DOHH2 (cell line): ENCODE data around the gene RIMBP2.

Experiments used
- H3F3A ChIP-seq: fragments of 200-600 bp; sonication (generic), shearing (Covaris generic); 2 replicates; pipeline ENCODE4 v1.6.0; 2016; ENCODE audit warnings: antibody characterized with exemption, mild to moderate bottlenecking; ENCODE audit not compliant: control insufficient read depth, insufficient read depth
- H3K27ac ChIP-seq: fragments of 200-600 bp; sonication (generic); 2 replicates; pipeline ENCODE4 v1.5.1; 2014; ENCODE audit warnings: low read depth, mild to moderate bottlenecking, low read length, moderate library complexity
- H3K27me3 ChIP-seq: fragments of 200-600 bp; sonication (generic); 2 replicates; pipeline ENCODE4 v1.6.1; 2014; ENCODE audit warnings: mild to moderate bottlenecking, low read length, mixed read lengths; ENCODE audit not compliant: control insufficient read depth
- H3K36me3 ChIP-seq: fragments of 200-600 bp; sonication (generic); 2 replicates; pipeline ENCODE4 v1.6.1; 2014; ENCODE audit warnings: mild to moderate bottlenecking, low read length, moderate library complexity, mixed read lengths; ENCODE audit not compliant: control insufficient read depth
- H3K4me1 ChIP-seq: fragments of 200-600 bp; sonication (generic); 2 replicates; pipeline ENCODE4 v1.6.1; 2014; ENCODE audit warnings: mild to moderate bottlenecking, low read length, mixed read lengths; ENCODE audit not compliant: control insufficient read depth
- H3K4me2 ChIP-seq: fragments of 200-600 bp; sonication (generic); 2 replicates; pipeline ENCODE4 v1.6.0; 2014; ENCODE audit warnings: mild to moderate bottlenecking, low read length, moderate library complexity
- H3K4me3 ChIP-seq: fragments of 200-600 bp; sonication (generic); 2 replicates; pipeline ENCODE4 v1.5.1; 2014; ENCODE audit warnings: mild to moderate bottlenecking, low read length, mixed read lengths
- H3K79me2 ChIP-seq: fragments of 200-600 bp; sonication (generic); 2 replicates; pipeline ENCODE4 v1.6.1; 2014; ENCODE audit warnings: mild to moderate bottlenecking, low read length, mixed read lengths; ENCODE audit not compliant: control insufficient read depth
- H3K9me2 ChIP-seq: fragments of 200-600 bp; sonication (generic); replicated peaks from 2 replicates; pipeline ENCODE4 v1.6.1; 2014; ENCODE audit warnings: mild to moderate bottlenecking, low read length, mixed read lengths; ENCODE audit not compliant: control insufficient read depth
- H3K9me3 ChIP-seq: fragments of 200-600 bp; sonication (generic); 2 replicates; pipeline ENCODE4 v1.6.1; 2014; ENCODE audit warnings: antibody characterized with exemption, low read length, mixed read lengths; ENCODE audit not compliant: control insufficient read depth, insufficient read depth
- H4K20me1 ChIP-seq: fragments of 200-600 bp; sonication (generic); 2 replicates; pipeline ENCODE4 v1.6.0; 2014; ENCODE audit warnings: low read depth, mild to moderate bottlenecking, antibody characterized with exemption, low read length, moderate library complexity; ENCODE audit not compliant: control insufficient read depth, insufficient read depth
- CTCF ChIP-seq: fragments of 200-600 bp; sonication (generic); IDR thresholded peaks from one replicate; pipeline ENCODE4 v1.5.1; 2014; ENCODE audit warnings: antibody characterized with exemption, mild to moderate bottlenecking, low read depth, low read length; ENCODE audit not compliant: poor library complexity, severe bottlenecking
- EZH2phosphoT487 ChIP-seq: fragments of 200-600 bp; sonication (generic); IDR thresholded peaks from 2 replicates; pipeline ENCODE4 v1.6.1; 2017; ENCODE audit warnings: borderline replicate concordance, mild to moderate bottlenecking, antibody characterized with exemption, low read length, moderate library complexity, mixed read lengths

RIMBP2 gene

GRCh38 chr12:130371296-130371695 is 344.8 kb downstream of the RIMBP2 start:
- Histone ChIP-seq H3K4me1 (no peaks in the 10 kb centered on the region), H3K27ac (no peak overlapping the region), H3K4me2 (no peak overlapping the region), H3K36me3 (no peaks in the 10 kb centered on the region), H3F3A (no peaks in the 10 kb centered on the region), H3K27me3 (no peaks in the 10 kb centered on the region; the same call in 1 of the 2 replicates), H3K4me3 (no peak overlapping the region), H3K9me3 (no peaks in the 10 kb centered on the region), H3K9me2 (no peaks in the 10 kb centered on the region), H3K79me2 (no peaks in the 10 kb centered on the region), H4K20me1 (no peaks in the 10 kb centered on the region)
- no peak for TF ChIP-seq CTCF
- TF ChIP-seq EZH2phosphoT487, result no peak

- no peaks in the 10 kb centered on the region for H3K4me1 ChIP-seq
- no peak overlapping the region for H3K4me3 ChIP-seq
- H3K27me3 ChIP-seq, result no peaks in the 10 kb centered on the region; the same call in 1 of the 2 replicates
- no peak overlapping the region for H3K4me2 ChIP-seq
- no peaks in the 10 kb centered on the region for H3F3A ChIP-seq
- no peaks in the 10 kb centered on the region for H3K79me2 ChIP-seq
- H3K9me3 ChIP-seq, result no peaks in the 10 kb centered on the region
- TF ChIP-seq CTCF (no peak), EZH2phosphoT487 (no peak)
- no peaks in the 10 kb centered on the region for H3K36me3 ChIP-seq
- no peaks in the 10 kb centered on the region for H3K9me2 ChIP-seq
- H3K27ac ChIP-seq, result no peak overlapping the region
- no peaks in the 10 kb centered on the region for H4K20me1 ChIP-seq
These were observed 346.3 kb downstream of the RIMBP2 start for GRCh38 chr12:130369816-130370215.

- Histone ChIP-seq H3K79me2 (no peaks in the 10 kb centered on the region), H3K9me2 (no peaks in the 10 kb centered on the region), H3K4me2 (no peak overlapping the region), H3K27ac (no peak overlapping the region), H3K36me3 (no peaks in the 10 kb centered on the region), H3K4me3 (no peak overlapping the region), H4K20me1 (no peaks in the 10 kb centered on the region), H3K4me1 (no peaks in the 10 kb centered on the region), H3K27me3 (no peaks in the 10 kb centered on the region; the same call in 1 of the 2 replicates), H3F3A (no peaks in the 10 kb centered on the region), H3K9me3 (no peaks in the 10 kb centered on the region)
- TF ChIP-seq EZH2phosphoT487 (no peak), CTCF (no peak)
These were observed 348.6 kb downstream of the RIMBP2 start for GRCh38 chr12:130367523-130367922.
